Central memory CD4-positive, alpha-beta T cell (primary cell): ENCODE results near the gene TMEFF2.

ENCODE experiments used
- DNase-seq: peaks from one replicate; pipeline ENCODE4 v3.0.0; 2022

The TMEFF2 gene

DNA sequence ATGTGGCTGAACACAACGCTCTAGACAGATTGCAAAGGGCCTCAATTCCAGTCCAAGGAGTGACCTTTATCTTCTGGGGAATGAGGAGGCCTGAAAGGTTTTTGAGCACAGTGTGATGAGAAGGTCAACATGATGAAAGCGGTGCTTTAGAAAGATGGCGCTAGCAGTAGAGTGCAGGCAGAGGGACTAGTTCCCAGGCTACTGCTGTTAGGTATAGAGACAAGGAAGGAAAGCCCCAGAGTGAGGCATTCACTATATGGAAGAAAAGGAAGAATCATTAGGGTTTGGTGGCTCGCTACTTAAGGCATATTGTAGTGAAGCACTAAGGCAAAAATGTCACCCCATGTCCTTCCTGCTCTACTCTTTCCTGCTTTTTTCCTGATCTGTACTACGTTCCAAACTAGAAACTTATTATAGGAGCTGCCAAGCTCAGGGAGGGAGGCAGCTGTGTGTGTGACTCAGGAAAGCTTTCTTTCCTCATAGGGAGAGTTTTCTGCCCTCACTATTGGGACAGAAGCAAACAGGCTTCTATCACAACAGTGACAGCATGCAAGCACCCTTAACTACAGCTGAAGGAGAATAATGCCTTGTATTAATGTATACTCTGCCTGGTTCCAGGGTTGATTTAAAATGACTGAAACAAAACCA, 187.0 kb downstream of the TMEFF2 start:
- DNase-seq, result no peak

DNA sequence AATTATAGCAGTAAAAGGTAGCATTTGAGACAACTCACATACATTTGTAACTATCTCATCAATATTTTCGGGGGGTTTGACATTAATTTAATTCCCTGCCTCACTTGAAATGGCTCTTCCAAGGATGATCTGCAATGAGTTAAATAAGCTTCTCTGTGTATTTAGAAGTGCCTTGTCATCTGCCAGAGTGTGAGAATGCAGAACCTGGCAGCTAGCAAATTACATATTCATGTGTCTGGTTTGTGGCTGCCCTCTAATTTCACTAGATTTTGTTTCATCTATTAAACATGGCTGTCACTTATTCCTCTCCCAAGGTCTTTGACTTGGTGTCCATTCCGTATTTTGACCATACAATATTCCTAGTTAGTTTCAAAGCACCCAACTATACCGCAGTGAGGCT, 189.5 kb downstream of the TMEFF2 start:
- DNase-seq, result no peak

DNA sequence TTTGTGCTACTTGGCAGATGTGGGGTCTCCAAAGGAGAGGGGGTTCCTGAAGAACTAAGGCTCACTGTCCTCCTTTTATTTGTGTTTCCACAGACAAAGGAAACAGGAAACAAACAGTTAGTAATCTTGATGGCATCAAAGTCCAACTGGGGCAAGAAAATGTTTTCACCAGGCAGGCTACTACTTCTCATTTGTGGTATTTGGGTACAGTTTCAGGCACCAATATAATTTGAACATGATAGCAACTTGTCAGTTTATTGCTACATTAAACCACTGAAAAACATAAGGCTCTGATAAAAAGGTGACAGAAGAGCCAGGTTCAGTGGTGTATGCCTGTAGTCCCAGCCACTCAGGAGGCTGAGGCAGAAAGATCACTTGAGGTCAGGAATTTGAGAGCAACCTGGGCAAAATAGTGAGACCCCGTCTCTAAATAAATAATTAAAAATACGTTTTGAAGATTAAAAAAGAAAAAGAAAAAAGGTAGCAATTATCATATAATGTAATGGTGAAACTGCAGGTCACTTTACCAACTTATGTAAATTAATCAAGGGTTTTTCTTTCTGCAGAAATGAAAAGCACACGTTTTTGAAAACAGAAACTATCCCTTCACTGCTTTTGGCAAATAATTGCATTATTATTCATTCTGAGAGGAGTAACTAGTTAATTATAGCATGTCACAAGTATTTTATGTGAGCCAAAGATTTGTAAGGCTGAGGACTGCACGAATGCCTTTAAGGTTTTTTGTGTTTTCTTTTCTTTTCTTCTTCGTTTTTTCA, 190.4 kb downstream of the TMEFF2 start:
- DNase-seq, result no peak

DNA sequence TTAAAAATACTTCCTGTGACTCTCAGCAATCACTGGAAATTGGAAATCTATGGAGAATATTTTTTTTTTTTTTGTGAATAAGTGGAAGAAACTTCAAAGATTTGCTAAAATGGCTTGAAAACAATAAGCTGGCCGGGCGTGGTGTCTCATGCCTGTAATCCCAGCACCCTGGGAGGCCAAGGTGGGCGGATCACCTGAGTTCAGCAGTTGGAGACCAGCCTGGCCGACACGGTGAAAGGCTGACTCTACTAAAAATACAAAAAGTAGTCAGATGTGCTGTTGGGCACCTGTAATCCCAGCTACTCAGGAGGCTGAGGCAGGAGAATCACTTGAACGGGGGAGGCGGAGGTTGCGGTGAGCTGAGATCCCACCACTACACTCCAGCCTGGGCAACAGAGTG, 192.3 kb downstream of the TMEFF2 start:
- no peak for DNase-seq

DNA sequence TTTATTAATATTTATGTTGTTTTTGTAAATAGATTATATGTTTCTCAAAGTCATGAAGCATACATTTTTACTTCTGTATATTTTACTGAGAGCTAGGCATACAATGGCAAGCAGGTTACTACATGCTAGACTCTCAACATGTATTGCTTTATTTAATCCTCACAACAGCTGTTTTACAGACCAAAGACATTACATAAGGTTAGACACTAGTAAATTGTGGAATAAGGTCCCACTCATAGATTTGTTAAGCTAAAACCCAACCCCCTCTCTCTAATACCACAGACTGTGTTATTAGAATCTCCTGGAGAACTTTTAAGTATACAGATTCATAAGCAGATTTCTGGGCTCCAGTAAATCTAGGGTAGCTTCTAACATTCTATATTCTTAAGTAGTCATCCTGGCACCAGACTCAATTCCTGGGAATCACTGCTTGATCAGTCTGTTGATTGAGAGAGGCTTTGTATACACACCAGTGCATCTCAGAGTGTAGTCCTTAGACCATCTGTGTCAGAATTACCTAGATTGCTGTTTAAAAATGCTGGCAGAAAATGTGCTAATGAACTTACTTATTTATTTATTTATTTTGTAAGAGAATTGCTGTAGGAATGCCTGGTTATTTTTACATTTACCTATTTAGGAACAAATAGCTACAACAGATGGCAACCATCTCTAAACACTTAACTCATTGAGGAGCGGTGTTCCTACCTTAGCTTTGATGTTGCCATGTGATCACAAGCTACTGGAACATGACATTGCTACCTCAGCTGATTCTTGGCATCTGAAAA, 194.3 kb downstream of the TMEFF2 start:
- no peak for DNase-seq

DNA sequence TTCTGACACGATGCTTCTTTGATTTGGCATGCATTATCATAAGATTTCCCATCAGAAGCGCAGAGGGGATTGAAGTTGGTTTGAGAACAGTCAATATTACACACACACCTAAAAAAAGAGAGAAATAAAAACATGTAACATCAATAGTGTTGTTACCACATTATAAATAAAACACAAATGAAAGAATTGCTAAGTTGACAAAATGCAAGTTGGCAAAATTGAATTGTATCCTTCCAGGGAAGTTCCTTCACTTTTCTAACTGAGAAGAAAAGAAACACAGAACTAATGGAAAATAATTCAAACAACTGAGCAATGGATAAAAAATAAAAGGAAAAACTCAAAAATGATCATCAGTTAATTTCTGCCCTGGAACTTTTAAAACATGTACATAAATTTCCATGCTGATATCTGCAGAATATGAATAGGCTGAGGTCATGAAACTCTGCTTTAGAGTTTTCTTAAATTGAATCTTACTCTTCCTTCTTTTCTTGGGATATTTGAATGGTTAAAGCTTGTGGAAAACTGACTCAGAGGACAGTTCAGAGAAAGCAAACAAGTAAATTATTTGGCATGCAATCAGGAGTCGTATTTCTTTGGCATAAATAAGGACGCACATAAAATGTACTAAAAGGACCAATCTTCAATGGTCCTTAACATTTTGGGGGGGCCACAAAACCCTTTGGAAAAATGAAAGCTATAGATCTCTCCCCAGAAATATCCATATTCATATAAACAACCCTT, 195.5 kb downstream of the TMEFF2 start:
- DNase-seq, result no peak

DNA sequence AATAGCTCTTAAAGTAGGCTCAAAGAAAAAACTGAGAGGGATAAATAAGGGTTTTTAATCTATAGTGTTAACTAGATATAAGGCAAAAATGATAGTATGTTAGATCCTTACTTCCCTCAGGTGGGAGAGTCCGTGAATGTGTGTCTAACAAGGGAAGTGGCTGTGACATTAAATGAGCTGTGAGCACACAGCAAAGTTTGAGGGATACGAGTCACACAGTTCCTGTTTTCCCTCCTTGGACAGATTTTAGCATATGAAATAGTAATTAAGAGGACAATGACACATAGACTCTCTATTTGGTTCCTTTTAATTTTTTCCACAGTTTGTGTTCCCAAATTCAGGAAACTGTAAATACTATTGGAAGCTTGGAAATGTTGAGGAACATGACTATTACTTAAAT, 199.4 kb downstream of the TMEFF2 start:
- DNase-seq, result no peak

DNA sequence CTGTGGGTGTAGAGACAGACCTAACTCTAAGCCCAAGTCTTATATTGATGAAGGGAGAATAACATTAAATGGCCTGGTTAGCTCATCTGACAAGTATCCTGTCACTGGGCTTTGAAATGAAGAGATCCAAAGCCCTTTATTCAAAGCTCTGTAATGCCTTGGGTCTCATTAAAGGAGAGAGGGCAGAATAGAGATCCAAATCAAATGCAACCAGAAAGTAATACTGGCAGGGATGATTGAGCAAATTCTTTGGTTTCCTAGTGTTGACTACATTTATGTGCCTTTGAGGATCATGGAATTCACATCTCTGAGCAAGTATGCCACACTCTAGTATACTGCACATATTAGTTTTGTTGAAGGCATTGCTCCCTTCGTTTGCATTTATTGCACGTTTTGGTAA, 200.0 kb downstream of the TMEFF2 start:
- DNase-seq, result no peak

DNA sequence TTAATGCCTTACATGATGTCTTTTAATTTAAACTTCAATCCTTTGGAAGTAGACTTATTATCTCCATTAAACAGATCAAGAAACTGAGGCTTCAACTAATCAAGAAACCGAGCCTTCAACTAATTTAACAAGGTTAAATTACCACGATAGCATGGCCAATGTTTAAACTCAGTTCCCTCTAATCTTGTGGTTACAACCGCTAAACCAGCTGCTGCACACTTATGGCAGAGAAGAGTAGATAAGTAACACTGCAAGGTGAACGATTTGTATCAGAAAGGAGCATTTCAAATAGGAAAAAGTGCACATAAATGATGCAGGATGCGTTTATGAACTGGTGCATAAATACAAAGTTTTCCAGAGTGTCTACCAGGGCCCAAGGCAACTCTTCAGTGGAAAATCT, 203.3 kb downstream of the TMEFF2 start:
- no peak for DNase-seq

DNA sequence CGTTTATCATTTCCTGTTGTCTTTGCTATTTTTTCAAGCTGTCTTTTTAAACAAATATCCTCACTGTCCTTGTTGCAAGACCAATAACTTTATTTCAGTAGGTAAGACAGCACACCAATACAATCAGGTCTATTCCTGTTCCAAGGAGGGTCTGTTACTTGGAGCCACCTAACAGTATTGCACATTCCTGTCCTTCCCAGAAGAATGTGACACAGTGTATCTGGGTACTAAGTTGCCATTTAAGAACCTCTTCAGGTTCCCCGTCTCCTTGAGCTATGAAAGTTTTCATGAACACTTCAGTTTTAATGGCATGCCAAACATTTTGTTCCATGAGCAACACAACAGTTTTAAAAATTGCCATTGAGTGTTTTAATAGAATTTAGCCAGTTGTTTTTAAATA, 209.0 kb downstream of the TMEFF2 start:
- DNase-seq, result no peak

DNA sequence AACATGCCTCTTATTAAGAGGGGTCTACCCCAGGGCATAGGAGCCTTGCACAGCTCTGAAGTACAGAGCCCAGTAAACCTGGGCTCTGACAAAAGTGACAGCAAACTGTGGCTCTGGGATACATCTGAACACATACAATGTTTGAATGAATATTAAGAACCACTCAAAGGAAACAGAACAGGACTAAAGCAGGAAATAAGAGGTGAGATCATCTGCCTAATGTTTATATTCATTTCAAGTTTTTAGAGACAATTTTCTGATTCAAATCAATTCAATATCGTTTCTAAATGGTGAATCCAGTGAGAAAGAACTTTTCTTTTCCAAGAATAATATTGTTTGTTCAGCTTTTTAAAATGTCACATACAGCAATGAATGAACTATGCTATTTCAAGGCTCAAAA, 211.1 kb downstream of the TMEFF2 start:
- DNase-seq, result no peak

DNA sequence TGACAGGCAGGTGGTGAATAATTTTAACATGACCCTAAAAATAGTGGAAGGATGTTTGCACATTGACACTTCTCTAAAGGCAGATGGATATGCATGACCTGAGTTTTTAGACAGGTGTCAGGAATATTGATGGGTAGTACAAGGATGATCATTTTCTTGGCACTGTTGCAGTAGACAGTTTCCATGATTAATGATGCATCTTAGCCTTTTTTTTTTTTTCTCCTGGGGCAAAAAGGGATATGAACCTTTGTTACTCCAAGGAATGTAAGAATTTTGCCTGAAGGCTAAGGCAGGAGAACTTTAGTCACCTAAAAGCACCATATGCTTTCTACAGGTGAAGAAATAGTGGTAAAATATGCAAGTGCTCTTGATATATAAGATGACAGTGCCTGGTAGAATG, 211.5 kb downstream of the TMEFF2 start:
- DNase-seq, result no peak

DNA sequence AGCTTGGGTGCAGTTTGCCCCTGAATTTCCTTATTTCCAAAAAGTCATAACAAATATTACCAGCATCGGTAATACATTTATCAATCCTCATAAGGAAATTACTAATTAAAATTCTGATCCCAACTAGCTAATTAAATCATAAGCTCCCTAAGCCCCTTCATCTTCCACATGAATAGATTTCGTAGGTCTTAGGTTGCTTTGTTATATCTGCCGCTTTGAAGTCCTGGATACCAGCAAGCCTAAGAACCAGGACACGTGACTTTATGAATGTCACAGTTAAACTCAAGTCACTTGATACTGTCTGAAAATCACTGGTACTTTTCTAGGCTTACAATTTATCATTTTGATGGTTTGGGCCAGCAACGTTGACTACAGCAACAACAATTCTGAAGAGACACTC, 213.0 kb downstream of the TMEFF2 start:
- DNase-seq, result no peak

DNA sequence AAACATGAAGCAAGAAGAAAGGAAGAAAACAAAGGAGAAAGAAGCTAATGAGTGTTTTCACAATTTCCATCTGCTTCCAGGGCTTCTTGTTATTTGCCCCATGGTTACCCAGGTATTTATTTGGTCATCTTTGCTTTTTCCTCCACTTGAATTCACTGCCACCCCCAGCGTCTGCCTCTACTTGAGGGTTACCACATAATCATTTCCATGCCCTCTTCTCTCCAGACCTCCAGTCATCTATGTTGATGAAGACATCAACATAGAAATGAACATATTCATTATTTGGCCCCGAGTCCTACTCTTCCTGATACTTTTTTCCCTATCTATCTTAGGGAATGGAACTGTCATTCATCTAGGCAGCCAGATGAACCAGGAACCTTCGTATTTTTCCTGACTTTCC, 214.2 kb downstream of the TMEFF2 start:
- no peak for DNase-seq

DNA sequence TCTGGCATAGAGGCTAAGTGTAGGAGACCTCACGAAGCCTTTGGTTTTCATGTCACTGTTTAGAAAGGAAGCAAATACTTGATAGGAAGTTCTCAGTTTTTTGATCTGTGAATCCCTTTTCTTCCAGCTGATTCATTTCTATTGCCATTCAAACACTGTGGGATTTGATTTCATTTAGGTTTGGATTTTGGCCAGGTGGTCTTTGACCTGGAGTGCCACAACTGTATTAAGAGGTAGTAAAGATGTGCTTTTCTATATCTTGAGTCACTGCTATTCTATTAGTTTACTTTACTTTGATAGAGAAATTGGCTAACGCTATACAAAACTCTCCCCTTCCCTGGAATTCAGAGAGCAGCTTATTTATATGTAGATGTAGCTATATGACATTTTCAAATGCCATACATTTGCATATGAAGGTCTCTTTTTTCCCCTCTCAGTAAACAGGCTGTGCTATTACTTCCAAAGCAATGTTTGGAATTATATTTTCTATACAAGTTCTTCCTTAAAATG, 215.5 kb downstream of the TMEFF2 start:
- DNase-seq, result no peak

DNA sequence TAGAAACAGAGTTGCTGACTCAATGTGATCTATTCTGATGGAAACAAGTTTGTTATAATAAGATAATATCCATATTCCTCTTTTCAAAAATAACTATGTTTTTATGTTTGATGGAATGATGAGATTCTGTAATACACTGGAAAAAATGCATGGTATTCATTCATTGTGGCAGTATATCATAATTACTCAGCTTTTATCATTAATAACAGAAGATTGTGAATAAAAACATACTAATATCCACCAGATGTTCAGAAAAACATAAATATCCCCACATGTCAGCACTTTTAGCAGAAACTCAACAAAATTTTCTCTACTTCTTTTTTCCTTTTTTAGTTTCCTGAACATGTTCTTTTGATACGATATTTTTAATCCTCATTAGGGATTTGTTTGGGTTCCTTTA, 217.0 kb downstream of the TMEFF2 start:
- DNase-seq, result no peak

DNA sequence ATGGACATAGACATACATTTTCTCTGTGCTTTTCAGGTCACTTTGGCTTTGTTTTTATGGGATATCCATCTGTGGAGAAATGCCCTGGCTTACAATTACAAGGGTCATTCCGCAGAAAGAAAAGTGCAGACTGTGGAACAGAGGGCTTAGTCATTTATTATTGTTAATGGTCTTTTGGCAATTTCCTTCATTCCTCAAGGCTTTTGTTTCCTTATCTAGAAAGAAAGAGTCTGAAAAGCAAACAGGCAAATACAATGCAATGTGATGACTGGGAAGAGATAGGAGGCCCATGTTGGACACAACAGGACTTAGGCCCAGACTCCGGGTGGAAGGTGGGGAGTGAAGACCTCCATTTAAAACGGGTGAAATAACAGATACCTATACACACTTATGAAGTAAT, 218.3 kb downstream of the TMEFF2 start:
- DNase-seq, result no peak

DNA sequence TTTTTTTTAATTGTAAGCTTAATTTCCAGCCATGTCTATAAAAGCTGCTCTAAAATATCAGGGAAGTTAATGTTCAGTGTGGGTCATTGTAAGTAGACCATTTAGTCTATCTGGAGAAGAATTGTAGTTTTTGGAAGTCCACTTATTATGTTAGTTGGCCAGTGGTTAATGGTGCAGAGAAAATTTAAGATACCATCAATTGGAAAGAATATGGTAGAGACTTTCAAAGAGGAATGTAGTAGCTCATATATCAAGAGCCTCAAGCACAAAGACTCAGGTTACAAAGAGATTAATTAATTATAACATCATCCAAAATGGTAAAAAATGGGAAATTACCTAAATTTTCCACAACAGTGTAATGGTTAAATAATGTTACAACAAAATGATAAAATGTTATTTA, 220.1 kb downstream of the TMEFF2 start:
- DNase-seq, result no peak

DNA sequence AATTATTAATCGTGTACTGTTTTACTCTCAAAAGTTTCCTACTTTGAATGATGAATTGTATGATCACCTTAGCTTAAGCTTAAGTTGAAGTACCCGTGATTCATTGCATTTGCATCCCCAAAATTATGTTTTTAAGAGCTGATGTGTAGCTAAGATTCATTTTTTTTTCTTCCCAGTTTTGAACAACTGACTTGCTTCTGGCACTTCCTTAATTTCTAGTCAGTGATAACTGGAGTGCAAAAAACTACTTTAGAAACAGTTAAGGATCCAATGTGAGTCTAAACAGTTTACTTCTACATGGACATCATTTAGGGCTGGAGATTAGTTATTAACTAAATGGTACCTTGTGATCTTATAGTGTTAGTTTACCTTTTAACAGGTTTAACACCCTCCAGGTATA, 223.9 kb downstream of the TMEFF2 start:
- no peak for DNase-seq

DNA sequence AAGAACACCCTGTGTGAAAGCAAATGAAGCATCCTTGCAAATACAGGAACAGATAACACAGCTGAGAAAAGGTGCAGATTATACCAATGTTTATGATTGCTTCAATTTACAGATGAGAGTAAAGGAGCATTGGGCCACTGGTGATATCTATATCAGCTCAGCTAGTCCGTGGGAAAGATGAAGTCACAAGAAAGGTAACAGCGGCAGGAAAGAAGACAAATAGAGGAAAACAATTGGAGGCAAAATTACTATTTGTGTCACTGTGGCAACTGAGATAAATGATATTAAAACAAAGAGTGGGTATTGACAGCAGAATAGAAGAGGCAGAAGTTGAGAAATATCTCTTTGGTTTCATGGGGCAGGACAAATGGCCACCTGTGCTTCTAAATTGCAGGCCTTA, 226.6 kb downstream of the TMEFF2 start:
- no peak for DNase-seq

DNA sequence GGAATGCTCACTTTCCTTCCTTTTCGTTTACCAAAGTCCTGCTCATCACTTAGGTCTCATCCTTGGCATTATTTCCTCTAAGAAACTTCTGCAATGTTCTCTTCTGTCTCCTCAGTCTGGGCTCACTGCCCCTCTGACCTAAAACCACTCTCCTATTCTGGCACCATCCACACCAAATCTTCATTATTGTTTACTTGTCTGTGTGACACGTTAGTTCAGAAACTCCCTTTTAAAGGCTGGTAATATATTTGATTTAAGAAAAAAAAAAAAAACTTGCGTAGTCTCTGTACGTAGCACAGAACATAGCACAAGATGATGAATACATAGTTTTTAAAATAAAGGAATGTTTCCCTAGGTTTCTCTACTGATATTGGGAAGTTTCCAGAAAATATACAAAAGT, 229.0 kb downstream of the TMEFF2 start:
- DNase-seq, result no peak

DNA sequence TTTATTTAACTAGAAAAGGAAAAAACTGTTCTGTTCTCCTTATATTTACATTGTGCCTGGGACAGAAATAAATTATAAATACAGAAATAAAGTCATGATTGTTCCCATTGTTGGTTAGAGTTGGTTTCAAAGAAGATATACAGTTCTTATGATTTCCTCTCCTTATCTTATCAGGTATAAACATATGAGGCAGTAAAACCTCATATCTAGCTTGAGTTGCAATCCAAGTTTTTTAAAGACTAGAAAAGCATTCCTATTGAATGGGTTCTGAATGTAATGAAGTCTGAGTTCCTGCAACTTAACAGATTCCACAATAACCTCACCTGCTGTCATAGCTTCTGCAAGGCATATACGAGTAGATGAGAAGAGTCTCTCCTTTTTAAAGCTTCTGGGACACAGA, 233.2 kb downstream of the TMEFF2 start:
- DNase-seq, result no peak

DNA sequence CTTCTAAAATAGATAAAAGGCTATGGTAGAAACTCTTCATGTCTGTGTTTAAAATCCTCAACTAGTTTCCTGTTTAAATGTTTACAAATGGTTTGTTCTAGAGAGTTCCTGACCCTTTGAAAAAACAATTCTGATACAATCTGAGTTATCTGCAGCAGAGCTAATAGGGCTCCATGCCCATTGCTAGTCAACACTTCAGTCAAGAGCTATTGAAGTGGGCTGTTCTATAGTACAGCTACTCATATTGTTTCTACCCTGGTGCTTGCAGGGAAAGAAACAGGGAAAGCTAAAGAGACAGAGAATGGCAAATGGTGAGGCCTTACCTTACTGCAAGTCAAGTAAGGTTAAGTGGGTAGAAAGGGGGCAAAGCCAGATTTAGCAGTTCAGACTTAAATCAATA, 235.5 kb downstream of the TMEFF2 start:
- no peak for DNase-seq
